B cell (primary cell): ENCODE data around the gene ARHGDIA.

Source experiments
- EZH2 ChIP-seq: IDR thresholded peaks from 2 replicates; pipeline ENCODE4 v1.6.1; 2012; ENCODE audit warnings: borderline replicate concordance, low read depth, mild to moderate bottlenecking, moderate library complexity, low read length; ENCODE audit not compliant: insufficient read depth, poor library complexity, severe bottlenecking
- TF ChIP-seq, protein P1 (sequence below): fragments of 200-600 bp; IDR thresholded peaks from one replicate; pipeline ENCODE4 v1.8.0; 2022; ENCODE audit warnings: antibody characterized with exemption, mild to moderate bottlenecking

DNA sequence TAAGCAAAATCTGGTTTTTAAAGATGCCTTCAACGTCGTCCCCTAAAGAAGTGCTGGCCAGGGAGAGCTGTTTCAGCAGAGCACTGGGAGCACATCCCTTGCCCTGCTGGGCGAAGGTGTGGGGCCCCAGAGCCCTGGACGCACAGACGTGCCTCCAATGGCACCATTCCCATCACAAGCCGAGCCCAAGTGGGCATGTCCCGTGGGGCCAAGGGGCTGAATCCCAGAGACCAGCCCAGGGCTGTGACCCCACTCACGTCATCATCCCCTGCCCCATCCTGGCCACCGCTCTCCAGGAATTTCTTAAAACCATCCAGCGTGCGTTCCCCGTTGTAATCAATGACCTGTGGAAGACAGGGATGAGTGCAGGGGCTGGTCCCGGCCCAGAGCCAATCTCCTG is 26.2 kb downstream of the ARHGDIA start:
- TF ChIP-seq, protein P1, sequence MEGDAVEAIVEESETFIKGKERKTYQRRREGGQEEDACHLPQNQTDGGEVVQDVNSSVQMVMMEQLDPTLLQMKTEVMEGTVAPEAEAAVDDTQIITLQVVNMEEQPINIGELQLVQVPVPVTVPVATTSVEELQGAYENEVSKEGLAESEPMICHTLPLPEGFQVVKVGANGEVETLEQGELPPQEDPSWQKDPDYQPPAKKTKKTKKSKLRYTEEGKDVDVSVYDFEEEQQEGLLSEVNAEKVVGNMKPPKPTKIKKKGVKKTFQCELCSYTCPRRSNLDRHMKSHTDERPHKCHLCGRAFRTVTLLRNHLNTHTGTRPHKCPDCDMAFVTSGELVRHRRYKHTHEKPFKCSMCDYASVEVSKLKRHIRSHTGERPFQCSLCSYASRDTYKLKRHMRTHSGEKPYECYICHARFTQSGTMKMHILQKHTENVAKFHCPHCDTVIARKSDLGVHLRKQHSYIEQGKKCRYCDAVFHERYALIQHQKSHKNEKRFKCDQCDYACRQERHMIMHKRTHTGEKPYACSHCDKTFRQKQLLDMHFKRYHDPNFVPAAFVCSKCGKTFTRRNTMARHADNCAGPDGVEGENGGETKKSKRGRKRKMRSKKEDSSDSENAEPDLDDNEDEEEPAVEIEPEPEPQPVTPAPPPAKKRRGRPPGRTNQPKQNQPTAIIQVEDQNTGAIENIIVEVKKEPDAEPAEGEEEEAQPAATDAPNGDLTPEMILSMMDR: no peak
- no peak for TF ChIP-seq EZH2
